ENCODE results near the gene EFCAB6. TPM values are rescaled to one million over a fixed set of nuclear protein-coding genes. Genes with fewer than 3 reads are reported as not detected.

The EFCAB6 gene
- total and polyA plus RNA-seq, 4 donors: 0.14 to 2.1 (median 0.53) TPM

GRCh38 chr22:43521716-43522115, 290.4 kb downstream of the EFCAB6 start:
- TF ChIP-seq, protein P1, sequence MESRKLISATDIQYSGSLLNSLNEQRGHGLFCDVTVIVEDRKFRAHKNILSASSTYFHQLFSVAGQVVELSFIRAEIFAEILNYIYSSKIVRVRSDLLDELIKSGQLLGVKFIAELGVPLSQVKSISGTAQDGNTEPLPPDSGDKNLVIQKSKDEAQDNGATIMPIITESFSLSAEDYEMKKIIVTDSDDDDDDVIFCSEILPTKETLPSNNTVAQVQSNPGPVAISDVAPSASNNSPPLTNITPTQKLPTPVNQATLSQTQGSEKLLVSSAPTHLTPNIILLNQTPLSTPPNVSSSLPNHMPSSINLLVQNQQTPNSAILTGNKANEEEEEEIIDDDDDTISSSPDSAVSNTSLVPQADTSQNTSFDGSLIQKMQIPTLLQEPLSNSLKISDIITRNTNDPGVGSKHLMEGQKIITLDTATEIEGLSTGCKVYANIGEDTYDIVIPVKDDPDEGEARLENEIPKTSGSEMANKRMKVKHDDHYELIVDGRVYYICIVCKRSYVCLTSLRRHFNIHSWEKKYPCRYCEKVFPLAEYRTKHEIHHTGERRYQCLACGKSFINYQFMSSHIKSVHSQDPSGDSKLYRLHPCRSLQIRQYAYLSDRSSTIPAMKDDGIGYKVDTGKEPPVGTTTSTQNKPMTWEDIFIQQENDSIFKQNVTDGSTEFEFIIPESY (IDR thresholded peaks at IDR 0.05): no peak
- TF ChIP-seq EGR1 (IDR thresholded peaks at IDR 0.05; ENCODE audit: low read depth in 2 of 2) (no peak), TAF1 (conservative IDR thresholded peaks at IDR 0.05) (no peak), SP1 (IDR thresholded peaks at IDR 0.05) (no peak), GABPA (IDR thresholded peaks at IDR 0.05 in 1 of 2, conservative IDR thresholded peaks at IDR 0.05 in 1 of 2) (no peak), FOXA1 (IDR thresholded peaks at IDR 0.05) (no peak), HNF4G (IDR thresholded peaks at IDR 0.05) (no peak), CTCF (IDR thresholded peaks at IDR 0.05; ENCODE audit: low read depth, low read length, missing input control) (no peak), NR2F2 (IDR thresholded peaks at IDR 0.05) (no peak)
- TF ChIP-seq, protein P2, sequence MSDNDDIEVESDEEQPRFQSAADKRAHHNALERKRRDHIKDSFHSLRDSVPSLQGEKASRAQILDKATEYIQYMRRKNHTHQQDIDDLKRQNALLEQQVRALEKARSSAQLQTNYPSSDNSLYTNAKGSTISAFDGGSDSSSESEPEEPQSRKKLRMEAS (IDR thresholded peaks at IDR 0.05): no peak
- TF ChIP-seq, protein P3, sequence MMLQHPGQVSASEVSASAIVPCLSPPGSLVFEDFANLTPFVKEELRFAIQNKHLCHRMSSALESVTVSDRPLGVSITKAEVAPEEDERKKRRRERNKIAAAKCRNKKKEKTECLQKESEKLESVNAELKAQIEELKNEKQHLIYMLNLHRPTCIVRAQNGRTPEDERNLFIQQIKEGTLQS (IDR thresholded peaks at IDR 0.05): no peak
- Histone ChIP-seq H3K36me3 (ENCODE audit: control insufficient read depth in 4 of 4, insufficient read depth in 3 of 4, low read depth in 1 of 4, low read length in 3 of 4) (no peaks in the 10 kb centered on the region), H3K4me1 (ENCODE audit: control insufficient read depth in 4 of 4, insufficient read depth in 4 of 4, low read length in 3 of 4) (no peaks in the 10 kb centered on the region), H3K9me3 (ENCODE audit: control insufficient read depth in 4 of 4, low read length in 3 of 4) (no peaks in the 10 kb centered on the region), H3K27ac (ENCODE audit: low read depth in 1 of 2, low read length in 2 of 2) (no peak overlapping the region), H3K27me3 (ENCODE audit: control insufficient read depth in 4 of 4, insufficient read depth in 4 of 4, low read length in 3 of 4) (no peaks in the 10 kb centered on the region), H3K9ac (ENCODE audit: low read depth in 1 of 2, low read length in 2 of 2) (no peak overlapping the region), H3K4me3 (ENCODE audit: low read depth in 1 of 3, low read length in 3 of 3) (no peak overlapping the region)
- DNase-seq (ENCODE audit: low spot score): no peak
- WGBS: 83% methylated on average over 6 of the region's 6 CpGs

DNA sequence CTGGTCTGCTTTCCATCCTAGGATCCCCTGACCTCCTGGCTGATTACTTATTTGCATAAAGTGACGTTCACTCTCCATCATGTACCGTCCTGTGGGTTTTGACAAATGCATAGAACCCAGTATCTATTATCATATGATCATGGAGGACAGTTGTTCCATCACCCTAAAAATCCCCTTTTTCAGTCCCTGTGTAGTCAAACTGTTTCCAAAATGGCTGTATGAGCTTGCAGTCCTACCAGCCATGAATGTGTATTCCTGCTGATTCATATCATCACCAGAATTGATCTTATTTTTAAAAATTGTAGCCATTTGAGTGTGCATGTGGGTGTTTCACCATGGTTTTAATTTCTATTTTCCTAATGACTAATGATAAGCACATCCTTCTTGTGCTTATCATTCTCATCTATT, 291.5 kb downstream of the EFCAB6 start:
- WGBS: 63% methylated on average over 2 of the region's 2 CpGs

More for the DNA sequence above, 291.5 kb downstream of the EFCAB6 start:
- no peak for TF ChIP-seq HNF4A (conservative IDR thresholded peaks at IDR 0.05)
- no peak for TF ChIP-seq HNF4G (IDR thresholded peaks at IDR 0.05)
- no peak for TF ChIP-seq TAF1 (conservative IDR thresholded peaks at IDR 0.05)
- TF ChIP-seq FOXA1 (IDR thresholded peaks at IDR 0.05): no peak
- TF ChIP-seq YY1 (IDR thresholded peaks at IDR 0.05): no peak
- TF ChIP-seq, protein P2 (IDR thresholded peaks at IDR 0.05): no peak
- TF ChIP-seq, protein P4, sequence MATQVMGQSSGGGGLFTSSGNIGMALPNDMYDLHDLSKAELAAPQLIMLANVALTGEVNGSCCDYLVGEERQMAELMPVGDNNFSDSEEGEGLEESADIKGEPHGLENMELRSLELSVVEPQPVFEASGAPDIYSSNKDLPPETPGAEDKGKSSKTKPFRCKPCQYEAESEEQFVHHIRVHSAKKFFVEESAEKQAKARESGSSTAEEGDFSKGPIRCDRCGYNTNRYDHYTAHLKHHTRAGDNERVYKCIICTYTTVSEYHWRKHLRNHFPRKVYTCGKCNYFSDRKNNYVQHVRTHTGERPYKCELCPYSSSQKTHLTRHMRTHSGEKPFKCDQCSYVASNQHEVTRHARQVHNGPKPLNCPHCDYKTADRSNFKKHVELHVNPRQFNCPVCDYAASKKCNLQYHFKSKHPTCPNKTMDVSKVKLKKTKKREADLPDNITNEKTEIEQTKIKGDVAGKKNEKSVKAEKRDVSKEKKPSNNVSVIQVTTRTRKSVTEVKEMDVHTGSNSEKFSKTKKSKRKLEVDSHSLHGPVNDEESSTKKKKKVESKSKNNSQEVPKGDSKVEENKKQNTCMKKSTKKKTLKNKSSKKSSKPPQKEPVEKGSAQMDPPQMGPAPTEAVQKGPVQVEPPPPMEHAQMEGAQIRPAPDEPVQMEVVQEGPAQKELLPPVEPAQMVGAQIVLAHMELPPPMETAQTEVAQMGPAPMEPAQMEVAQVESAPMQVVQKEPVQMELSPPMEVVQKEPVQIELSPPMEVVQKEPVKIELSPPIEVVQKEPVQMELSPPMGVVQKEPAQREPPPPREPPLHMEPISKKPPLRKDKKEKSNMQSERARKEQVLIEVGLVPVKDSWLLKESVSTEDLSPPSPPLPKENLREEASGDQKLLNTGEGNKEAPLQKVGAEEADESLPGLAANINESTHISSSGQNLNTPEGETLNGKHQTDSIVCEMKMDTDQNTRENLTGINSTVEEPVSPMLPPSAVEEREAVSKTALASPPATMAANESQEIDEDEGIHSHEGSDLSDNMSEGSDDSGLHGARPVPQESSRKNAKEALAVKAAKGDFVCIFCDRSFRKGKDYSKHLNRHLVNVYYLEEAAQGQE (IDR thresholded peaks at IDR 0.05): no peak
- no peak for TF ChIP-seq RAD21 (IDR thresholded peaks at IDR 0.05)
- TF ChIP-seq JUND (IDR thresholded peaks at IDR 0.05): no peak
- DNase-seq (ENCODE audit: low spot score): no peak
- no peaks in the 10 kb centered on the region for H3K4me1 ChIP-seq (ENCODE audit: control insufficient read depth in 4 of 4, insufficient read depth in 4 of 4, low read length in 3 of 4)
- no peak overlapping the region for H3K4me3 ChIP-seq (ENCODE audit: low read depth in 1 of 3, low read length in 3 of 3)
- no peak overlapping the region for H3K27ac ChIP-seq (ENCODE audit: low read depth in 1 of 2, low read length in 2 of 2)
- H3K36me3 ChIP-seq (ENCODE audit: control insufficient read depth in 4 of 4, insufficient read depth in 3 of 4, low read depth in 1 of 4, low read length in 3 of 4): no peaks in the 10 kb centered on the region
- no peaks in the 10 kb centered on the region for H3K27me3 ChIP-seq (ENCODE audit: control insufficient read depth in 4 of 4, insufficient read depth in 4 of 4, low read length in 3 of 4)
- no peaks in the 10 kb centered on the region for H3K9me3 ChIP-seq (ENCODE audit: control insufficient read depth in 4 of 4, low read length in 3 of 4)
- no peak overlapping the region for H3K9ac ChIP-seq (ENCODE audit: low read depth in 1 of 2, low read length in 2 of 2)
